H1 (cell line): ENCODE results near the gene PTPRO. TPM values are rescaled to one million over a fixed set of nuclear protein-coding genes. Genes with fewer than 3 reads are reported as not detected.

Source experiments
- CBX5 ChIP-seq: fragments of 300-800, 300-1000 bp; sonication (generic); IDR thresholded peaks from 2 replicates; pipeline ENCODE4 v1.7.1; 2016; ENCODE audit warnings: antibody characterized with exemption, low read length, low read depth
- EP300 ChIP-seq, 2 experiments: IDR thresholded peaks; 1 replicate in 1 of 2; 2 replicates in 1 of 2; pipeline ENCODE4 v1.6.1; 2011 to 2012; ENCODE audit warnings: low read depth in 2 of 2, low read length in 2 of 2, mild to moderate bottlenecking in 2 of 2, borderline replicate concordance in 1 of 2, inconsistent platforms in 1 of 2, moderate library complexity in 1 of 2
- EZH2 ChIP-seq: fragments of 200-600 bp; sonication (generic); IDR thresholded peaks from 2 replicates; pipeline ENCODE4 v1.7.1; 2012; ENCODE audit warnings: low read depth, mild to moderate bottlenecking, moderate library complexity, low read length, inconsistent platforms; ENCODE audit not compliant: severe bottlenecking
- SIRT6 ChIP-seq: IDR thresholded peaks from one replicate; pipeline ENCODE4 v1.7.1; 2012; ENCODE audit warnings: low read length, inconsistent platforms
- polyA plus RNA-seq, 7 experiments: library from polyadenylated mRNA; depleted of rRNA in 3 of 7; stranded (reverse) in 5 of 7; unstranded in 2 of 7; fragments of >200 nt in 5 of 7; fragments of 200-250 nt in 2 of 7; gene quantifications; 1 replicate in 5 of 7; 2 replicates in 1 of 7; 4 replicates in 1 of 7; pipeline versions ENCODE4 v1.2.1 to v1.2.3, GENCODE V29; 2011 to 2013; ENCODE audit warnings: missing spikeins in 2 of 7, mixed read lengths in 2 of 7
- total RNA-seq: library from RNA; stranded (reverse); fragmentation: NEBNext Ultra II Directional; extraction: Animal tissue kit (Norgen Biotek cat#: 25700); gene quantifications from 2 replicates; pipeline ENCODE4 v1.2.1, GENCODE V29; 2021
- TF ChIP-seq, protein P1 (sequence below): fragments of 300-600 bp; sonication (generic); IDR thresholded peaks from 2 replicates; pipeline ENCODE4 v1.7.1; 2012; ENCODE audit warnings: low read length, moderate library complexity, mild to moderate bottlenecking, inconsistent platforms; ENCODE audit not compliant: insufficient replicate concordance

The PTPRO gene
- total and polyA plus RNA-seq, 2 of the 8 experiments (the other 6 are each of a cell fraction or from before 2014, with no cell fraction given): 0.73 to 1.7 TPM

DNA sequence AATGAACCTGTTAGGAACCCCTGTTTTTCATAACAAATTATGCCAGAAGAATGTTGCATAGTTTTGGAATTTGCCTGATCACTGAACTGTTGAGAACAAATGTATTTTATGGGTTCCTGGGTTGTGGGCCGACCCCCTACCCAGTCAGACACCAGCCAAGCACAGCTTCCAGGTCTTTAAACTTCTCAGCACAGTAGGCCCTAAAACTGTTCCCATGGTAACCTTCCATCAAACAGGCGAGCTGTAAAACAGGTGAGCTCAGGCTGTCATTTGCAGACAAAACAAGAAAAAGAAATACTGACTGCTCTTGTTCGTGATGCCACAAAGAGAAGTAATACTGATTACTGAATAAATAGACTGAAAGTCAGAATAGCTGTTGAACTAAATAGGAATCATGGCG is 147.0 kb downstream of the PTPRO start (continued):
- TF ChIP-seq, protein P1, sequence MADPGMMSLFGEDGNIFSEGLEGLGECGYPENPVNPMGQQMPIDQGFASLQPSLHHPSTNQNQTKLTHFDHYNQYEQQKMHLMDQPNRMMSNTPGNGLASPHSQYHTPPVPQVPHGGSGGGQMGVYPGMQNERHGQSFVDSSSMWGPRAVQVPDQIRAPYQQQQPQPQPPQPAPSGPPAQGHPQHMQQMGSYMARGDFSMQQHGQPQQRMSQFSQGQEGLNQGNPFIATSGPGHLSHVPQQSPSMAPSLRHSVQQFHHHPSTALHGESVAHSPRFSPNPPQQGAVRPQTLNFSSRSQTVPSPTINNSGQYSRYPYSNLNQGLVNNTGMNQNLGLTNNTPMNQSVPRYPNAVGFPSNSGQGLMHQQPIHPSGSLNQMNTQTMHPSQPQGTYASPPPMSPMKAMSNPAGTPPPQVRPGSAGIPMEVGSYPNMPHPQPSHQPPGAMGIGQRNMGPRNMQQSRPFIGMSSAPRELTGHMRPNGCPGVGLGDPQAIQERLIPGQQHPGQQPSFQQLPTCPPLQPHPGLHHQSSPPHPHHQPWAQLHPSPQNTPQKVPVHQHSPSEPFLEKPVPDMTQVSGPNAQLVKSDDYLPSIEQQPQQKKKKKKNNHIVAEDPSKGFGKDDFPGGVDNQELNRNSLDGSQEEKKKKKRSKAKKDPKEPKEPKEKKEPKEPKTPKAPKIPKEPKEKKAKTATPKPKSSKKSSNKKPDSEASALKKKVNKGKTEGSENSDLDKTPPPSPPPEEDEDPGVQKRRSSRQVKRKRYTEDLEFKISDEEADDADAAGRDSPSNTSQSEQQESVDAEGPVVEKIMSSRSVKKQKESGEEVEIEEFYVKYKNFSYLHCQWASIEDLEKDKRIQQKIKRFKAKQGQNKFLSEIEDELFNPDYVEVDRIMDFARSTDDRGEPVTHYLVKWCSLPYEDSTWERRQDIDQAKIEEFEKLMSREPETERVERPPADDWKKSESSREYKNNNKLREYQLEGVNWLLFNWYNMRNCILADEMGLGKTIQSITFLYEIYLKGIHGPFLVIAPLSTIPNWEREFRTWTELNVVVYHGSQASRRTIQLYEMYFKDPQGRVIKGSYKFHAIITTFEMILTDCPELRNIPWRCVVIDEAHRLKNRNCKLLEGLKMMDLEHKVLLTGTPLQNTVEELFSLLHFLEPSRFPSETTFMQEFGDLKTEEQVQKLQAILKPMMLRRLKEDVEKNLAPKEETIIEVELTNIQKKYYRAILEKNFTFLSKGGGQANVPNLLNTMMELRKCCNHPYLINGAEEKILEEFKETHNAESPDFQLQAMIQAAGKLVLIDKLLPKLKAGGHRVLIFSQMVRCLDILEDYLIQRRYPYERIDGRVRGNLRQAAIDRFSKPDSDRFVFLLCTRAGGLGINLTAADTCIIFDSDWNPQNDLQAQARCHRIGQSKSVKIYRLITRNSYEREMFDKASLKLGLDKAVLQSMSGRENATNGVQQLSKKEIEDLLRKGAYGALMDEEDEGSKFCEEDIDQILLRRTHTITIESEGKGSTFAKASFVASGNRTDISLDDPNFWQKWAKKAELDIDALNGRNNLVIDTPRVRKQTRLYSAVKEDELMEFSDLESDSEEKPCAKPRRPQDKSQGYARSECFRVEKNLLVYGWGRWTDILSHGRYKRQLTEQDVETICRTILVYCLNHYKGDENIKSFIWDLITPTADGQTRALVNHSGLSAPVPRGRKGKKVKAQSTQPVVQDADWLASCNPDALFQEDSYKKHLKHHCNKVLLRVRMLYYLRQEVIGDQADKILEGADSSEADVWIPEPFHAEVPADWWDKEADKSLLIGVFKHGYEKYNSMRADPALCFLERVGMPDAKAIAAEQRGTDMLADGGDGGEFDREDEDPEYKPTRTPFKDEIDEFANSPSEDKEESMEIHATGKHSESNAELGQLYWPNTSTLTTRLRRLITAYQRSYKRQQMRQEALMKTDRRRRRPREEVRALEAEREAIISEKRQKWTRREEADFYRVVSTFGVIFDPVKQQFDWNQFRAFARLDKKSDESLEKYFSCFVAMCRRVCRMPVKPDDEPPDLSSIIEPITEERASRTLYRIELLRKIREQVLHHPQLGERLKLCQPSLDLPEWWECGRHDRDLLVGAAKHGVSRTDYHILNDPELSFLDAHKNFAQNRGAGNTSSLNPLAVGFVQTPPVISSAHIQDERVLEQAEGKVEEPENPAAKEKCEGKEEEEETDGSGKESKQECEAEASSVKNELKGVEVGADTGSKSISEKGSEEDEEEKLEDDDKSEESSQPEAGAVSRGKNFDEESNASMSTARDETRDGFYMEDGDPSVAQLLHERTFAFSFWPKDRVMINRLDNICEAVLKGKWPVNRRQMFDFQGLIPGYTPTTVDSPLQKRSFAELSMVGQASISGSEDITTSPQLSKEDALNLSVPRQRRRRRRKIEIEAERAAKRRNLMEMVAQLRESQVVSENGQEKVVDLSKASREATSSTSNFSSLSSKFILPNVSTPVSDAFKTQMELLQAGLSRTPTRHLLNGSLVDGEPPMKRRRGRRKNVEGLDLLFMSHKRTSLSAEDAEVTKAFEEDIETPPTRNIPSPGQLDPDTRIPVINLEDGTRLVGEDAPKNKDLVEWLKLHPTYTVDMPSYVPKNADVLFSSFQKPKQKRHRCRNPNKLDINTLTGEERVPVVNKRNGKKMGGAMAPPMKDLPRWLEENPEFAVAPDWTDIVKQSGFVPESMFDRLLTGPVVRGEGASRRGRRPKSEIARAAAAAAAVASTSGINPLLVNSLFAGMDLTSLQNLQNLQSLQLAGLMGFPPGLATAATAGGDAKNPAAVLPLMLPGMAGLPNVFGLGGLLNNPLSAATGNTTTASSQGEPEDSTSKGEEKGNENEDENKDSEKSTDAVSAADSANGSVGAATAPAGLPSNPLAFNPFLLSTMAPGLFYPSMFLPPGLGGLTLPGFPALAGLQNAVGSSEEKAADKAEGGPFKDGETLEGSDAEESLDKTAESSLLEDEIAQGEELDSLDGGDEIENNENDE: no peak
- TF ChIP-seq CBX5: no peak
- TF ChIP-seq EP300 (IDR thresholded peaks at IDR 0.05; ENCODE audit: borderline replicate concordance in 1 of 2, low read depth in 2 of 2, low read length in 2 of 2): no peak
- no peak for TF ChIP-seq SIRT6
- TF ChIP-seq EZH2: no peak
- TF ChIP-seq, all 59 proteins: peak for 0
